GM23338 (cell line): ENCODE measurements around the gene RAD51B. TPM values are rescaled to one million over a fixed set of nuclear protein-coding genes. Genes with fewer than 3 reads are reported as not detected.

Experiments
- ATAC-seq: fragments of 200-7000 bp; cut with Tn5 transposase; 3 replicates; pipeline ENCODE4 v1.9.1; 2020
- DNase-seq: peaks from one replicate; pipeline ENCODE4 v3.0.0-alpha.2; 2015; ENCODE audit warnings: low spot score
- H2AFZ ChIP-seq: fragments of 200-600 bp; sonication (generic); 2 replicates; pipeline ENCODE4 v1.8.0; 2016; ENCODE audit warnings: antibody characterized with exemption, mild to moderate bottlenecking, moderate library complexity
- H3F3A ChIP-seq: fragments of 200-600 bp; sonication (generic); replicated peaks from 2 replicates; pipeline ENCODE4 v1.8.0; 2017; ENCODE audit warnings: antibody characterized with exemption, mixed run types, low read depth
- H3K27ac ChIP-seq: fragments of 200-600 bp; sonication (generic); 2 replicates; pipeline ENCODE4 v1.6.1; 2016; ENCODE audit warnings: low read depth
- H3K27me3 ChIP-seq: fragments of 200-600 bp; sonication (generic); 2 replicates; pipeline ENCODE4 v1.8.0; 2016; ENCODE audit warnings: mild to moderate bottlenecking, mixed run types, moderate library complexity; ENCODE audit not compliant: insufficient read depth
- H3K36me3 ChIP-seq: fragments of 200-600 bp; sonication (generic); 2 replicates; pipeline ENCODE4 v1.8.0; 2016; ENCODE audit warnings: mild to moderate bottlenecking; ENCODE audit not compliant: insufficient read depth
- H3K4me1 ChIP-seq: fragments of 200-600 bp; sonication (generic); 2 replicates; pipeline ENCODE4 v1.8.0; 2016; ENCODE audit warnings: mild to moderate bottlenecking, moderate library complexity; ENCODE audit not compliant: insufficient read depth
- H3K4me2 ChIP-seq: fragments of 200-600 bp; sonication (generic); 2 replicates; pipeline ENCODE4 v1.7.1; 2017; ENCODE audit warnings: mixed run types
- H3K4me3 ChIP-seq: fragments of 200-600 bp; sonication (generic); 2 replicates; pipeline ENCODE4 v1.6.1; 2016; ENCODE audit warnings: mixed run types
- H3K79me2 ChIP-seq: fragments of 200-600 bp; sonication (generic); replicated peaks from 2 replicates; pipeline ENCODE4 v1.8.0; 2017; ENCODE audit warnings: mild to moderate bottlenecking; ENCODE audit not compliant: insufficient read depth
- H3K9me2 ChIP-seq: fragments of 200-600 bp; sonication (generic); 2 replicates; pipeline ENCODE4 v1.8.0; 2017; ENCODE audit not compliant: insufficient read depth
- H4K20me1 ChIP-seq: fragments of 200-600 bp; sonication (generic); replicated peaks from 2 replicates; pipeline ENCODE4 v1.8.0; 2017; ENCODE audit warnings: mild to moderate bottlenecking; ENCODE audit not compliant: insufficient read depth
- H3K27ac Mint-ChIP-seq: 2 replicates; pipeline ENCODE4 v1.8.0; 2020; ENCODE audit warnings: inconsistent platforms, mild to moderate bottlenecking, moderate library complexity, mixed read lengths
- H3K27me3 Mint-ChIP-seq: 3 replicates; pipeline ENCODE4 v1.8.0; 2022; ENCODE audit warnings: low read depth, mild to moderate bottlenecking, moderate library complexity, mixed read lengths, inconsistent platforms; ENCODE audit not compliant: insufficient read depth, poor library complexity
- H3K36me3 Mint-ChIP-seq: 3 replicates; pipeline ENCODE4 v1.8.0; 2021; ENCODE audit warnings: low read depth, mild to moderate bottlenecking, inconsistent platforms, moderate library complexity, mixed read lengths
- H3K4me1 Mint-ChIP-seq: 3 replicates; pipeline ENCODE4 v1.8.0; 2020; ENCODE audit warnings: mild to moderate bottlenecking, inconsistent platforms, mixed read lengths
- H3K4me3 Mint-ChIP-seq: 3 replicates; pipeline ENCODE4 v1.8.0; 2021; ENCODE audit warnings: moderate library complexity, mild to moderate bottlenecking, inconsistent platforms, mixed read lengths
- H3K9me3 Mint-ChIP-seq: 3 replicates; pipeline ENCODE4 v1.8.0; 2020; ENCODE audit warnings: moderate library complexity, mild to moderate bottlenecking, inconsistent platforms, mixed read lengths
- CTCF ChIP-seq, 2 experiments: fragments of 200-600 bp in 1 of 2; sonication (generic) in 1 of 2; conservative IDR thresholded peaks; 2 replicates each; pipeline versions ENCODE4 v1.5.1 to v1.6.1; 2016 to 2017; ENCODE audit warnings: antibody characterized with exemption in 2 of 2, low read depth in 2 of 2, mild to moderate bottlenecking in 2 of 2, moderate library complexity in 1 of 2
- ETS1 ChIP-seq: IDR thresholded peaks from 2 replicates; pipeline ENCODE4 v1.6.1; 2016; ENCODE audit warnings: antibody characterized with exemption
- EZH2 ChIP-seq: fragments of 200-600 bp; sonication (generic); IDR thresholded peaks from one replicate; pipeline ENCODE4 v1.8.0; 2017; ENCODE audit warnings: antibody characterized with exemption, mild to moderate bottlenecking, low read depth; ENCODE audit not compliant: unreplicated experiment
- EZH2phosphoT487 ChIP-seq: fragments of 200-600 bp; sonication (generic); IDR thresholded peaks from one replicate; pipeline ENCODE4 v1.8.1; 2018; ENCODE audit warnings: antibody characterized with exemption; ENCODE audit not compliant: unreplicated experiment
- JUNB ChIP-seq: IDR thresholded peaks from one replicate; pipeline ENCODE4 v1.6.1; 2016; ENCODE audit warnings: antibody characterized with exemption; ENCODE audit not compliant: unreplicated experiment
- NANOG ChIP-seq: IDR thresholded peaks from 2 replicates; pipeline ENCODE4 v1.6.1; 2016; ENCODE audit warnings: antibody characterized with exemption, borderline replicate concordance
- POLR2AphosphoS5 ChIP-seq: IDR thresholded peaks from 2 replicates; pipeline ENCODE4 v1.6.1; 2016; ENCODE audit warnings: antibody characterized with exemption, low read depth
- STAT1 ChIP-seq: IDR thresholded peaks from one replicate; pipeline ENCODE4 v1.6.1; 2016; ENCODE audit warnings: antibody characterized with exemption; ENCODE audit not compliant: unreplicated experiment
- ZNF114 ChIP-seq: fragments of 250-450 bp; sonication (Bioruptor Pico); IDR thresholded peaks from 2 replicates; pipeline ENCODE4 v1.5.0; 2020; ENCODE audit warnings: mild to moderate bottlenecking, moderate library complexity
- polyA plus RNA-seq: library from polyadenylated mRNA; unstranded; fragments of >200 nt; fragmentation: Nextera tagmentation; extraction: Ambion mirVana; gene quantifications from 2 replicates; pipeline ENCODE4 v1.2.1, GENCODE V29; 2016
- total RNA-seq: library from RNA; depleted of rRNA; stranded (reverse); fragments of >200 nt; shearing (Covaris generic); gene quantifications from 2 replicates; pipeline ENCODE4 v1.2.3, GENCODE V29; 2014
- TF ChIP-seq, protein P1 (sequence below): fragments of 250-450 bp; sonication (Bioruptor Pico); IDR thresholded peaks from 2 replicates; pipeline ENCODE4 v1.5.0; 2020; ENCODE audit warnings: mild to moderate bottlenecking, moderate library complexity

RAD51B gene
- total and polyA plus RNA-seq, 2 experiments from 2014 or later = 15.7 to 29.1 TPM

- Histone ChIP-seq H3K4me2 (no peak overlapping the region), H3K79me2 (no peaks in the 10 kb centered on the region; the same call in 1 of the 2 replicates), H3K27me3 (no peaks in the 10 kb centered on the region), H3K9me2 (peaks cover 8% of the 10 kb centered on the region), H3K4me1 (no peaks in the 10 kb centered on the region), H2AFZ (no peak overlapping the region), H3F3A (no peaks in the 10 kb centered on the region), H3K4me3 (no peak overlapping the region), H3K27ac (no peak overlapping the region), H4K20me1 (no peaks in the 10 kb centered on the region), H3K36me3 (no peaks in the 10 kb centered on the region)
- no peak for DNase-seq
- Mint-ChIP-seq H3K27ac (no peak overlapping the region), H3K36me3 (peaks cover 12% of the 10 kb centered on the region; the same call in 2 of the 3 replicates), H3K4me3 (no peak overlapping the region), H3K4me1 (no peaks in the 10 kb centered on the region; the same call in 2 of the 3 replicates), H3K9me3 (peaks cover 4% of the 10 kb centered on the region; the same call in 2 of the 3 replicates), H3K27me3 (peaks cover 2% of the 10 kb centered on the region)
- ATAC-seq = no peak
- no peak for TF ChIP-seq NANOG
- TF ChIP-seq EZH2phosphoT487 = no peak
- no peak for TF ChIP-seq JUNB
- no peak for TF ChIP-seq ETS1
Observed at GRCh38 chr14:67850066-67850830, 30.7 kb downstream of the RAD51B start.

GRCh38 chr14:67851785-67852410, 32.3 kb downstream of the RAD51B start:
- Histone ChIP-seq H3K36me3 (no peaks in the 10 kb centered on the region), H3K27ac (no peak overlapping the region), H2AFZ (no peak overlapping the region), H3K27me3 (no peaks in the 10 kb centered on the region), H4K20me1 (no peaks in the 10 kb centered on the region), H3F3A (no peaks in the 10 kb centered on the region), H3K4me2 (no peak overlapping the region), H3K9me2 (peaks cover 2% of the 10 kb centered on the region), H3K4me1 (no peaks in the 10 kb centered on the region), H3K4me3 (no peak overlapping the region), H3K79me2 (no peaks in the 10 kb centered on the region)
- Mint-ChIP-seq H3K9me3 (peaks cover 4% of the 10 kb centered on the region; the same call in 2 of the 3 replicates), H3K4me1 (no peaks in the 10 kb centered on the region; the same call in 2 of the 3 replicates), H3K27me3 (peaks cover 2% of the 10 kb centered on the region), H3K27ac (no peak overlapping the region), H3K4me3 (no peak overlapping the region), H3K36me3 (peaks cover 6% of the 10 kb centered on the region; the same call in 1 of the 3 replicates)
- ATAC-seq = no peak
- no peak for DNase-seq
- TF ChIP-seq STAT1 (no peak), EZH2 (no peak), POLR2AphosphoS5 (no peak), JUNB (no peak), CTCF (conservative IDR thresholded peaks at IDR 0.05; ENCODE audit: low read depth in 2 of 2) (no peak), ETS1 (no peak), ZNF114 (CRISPR knock-in tag) (no peak)
- TF ChIP-seq, protein P1, sequence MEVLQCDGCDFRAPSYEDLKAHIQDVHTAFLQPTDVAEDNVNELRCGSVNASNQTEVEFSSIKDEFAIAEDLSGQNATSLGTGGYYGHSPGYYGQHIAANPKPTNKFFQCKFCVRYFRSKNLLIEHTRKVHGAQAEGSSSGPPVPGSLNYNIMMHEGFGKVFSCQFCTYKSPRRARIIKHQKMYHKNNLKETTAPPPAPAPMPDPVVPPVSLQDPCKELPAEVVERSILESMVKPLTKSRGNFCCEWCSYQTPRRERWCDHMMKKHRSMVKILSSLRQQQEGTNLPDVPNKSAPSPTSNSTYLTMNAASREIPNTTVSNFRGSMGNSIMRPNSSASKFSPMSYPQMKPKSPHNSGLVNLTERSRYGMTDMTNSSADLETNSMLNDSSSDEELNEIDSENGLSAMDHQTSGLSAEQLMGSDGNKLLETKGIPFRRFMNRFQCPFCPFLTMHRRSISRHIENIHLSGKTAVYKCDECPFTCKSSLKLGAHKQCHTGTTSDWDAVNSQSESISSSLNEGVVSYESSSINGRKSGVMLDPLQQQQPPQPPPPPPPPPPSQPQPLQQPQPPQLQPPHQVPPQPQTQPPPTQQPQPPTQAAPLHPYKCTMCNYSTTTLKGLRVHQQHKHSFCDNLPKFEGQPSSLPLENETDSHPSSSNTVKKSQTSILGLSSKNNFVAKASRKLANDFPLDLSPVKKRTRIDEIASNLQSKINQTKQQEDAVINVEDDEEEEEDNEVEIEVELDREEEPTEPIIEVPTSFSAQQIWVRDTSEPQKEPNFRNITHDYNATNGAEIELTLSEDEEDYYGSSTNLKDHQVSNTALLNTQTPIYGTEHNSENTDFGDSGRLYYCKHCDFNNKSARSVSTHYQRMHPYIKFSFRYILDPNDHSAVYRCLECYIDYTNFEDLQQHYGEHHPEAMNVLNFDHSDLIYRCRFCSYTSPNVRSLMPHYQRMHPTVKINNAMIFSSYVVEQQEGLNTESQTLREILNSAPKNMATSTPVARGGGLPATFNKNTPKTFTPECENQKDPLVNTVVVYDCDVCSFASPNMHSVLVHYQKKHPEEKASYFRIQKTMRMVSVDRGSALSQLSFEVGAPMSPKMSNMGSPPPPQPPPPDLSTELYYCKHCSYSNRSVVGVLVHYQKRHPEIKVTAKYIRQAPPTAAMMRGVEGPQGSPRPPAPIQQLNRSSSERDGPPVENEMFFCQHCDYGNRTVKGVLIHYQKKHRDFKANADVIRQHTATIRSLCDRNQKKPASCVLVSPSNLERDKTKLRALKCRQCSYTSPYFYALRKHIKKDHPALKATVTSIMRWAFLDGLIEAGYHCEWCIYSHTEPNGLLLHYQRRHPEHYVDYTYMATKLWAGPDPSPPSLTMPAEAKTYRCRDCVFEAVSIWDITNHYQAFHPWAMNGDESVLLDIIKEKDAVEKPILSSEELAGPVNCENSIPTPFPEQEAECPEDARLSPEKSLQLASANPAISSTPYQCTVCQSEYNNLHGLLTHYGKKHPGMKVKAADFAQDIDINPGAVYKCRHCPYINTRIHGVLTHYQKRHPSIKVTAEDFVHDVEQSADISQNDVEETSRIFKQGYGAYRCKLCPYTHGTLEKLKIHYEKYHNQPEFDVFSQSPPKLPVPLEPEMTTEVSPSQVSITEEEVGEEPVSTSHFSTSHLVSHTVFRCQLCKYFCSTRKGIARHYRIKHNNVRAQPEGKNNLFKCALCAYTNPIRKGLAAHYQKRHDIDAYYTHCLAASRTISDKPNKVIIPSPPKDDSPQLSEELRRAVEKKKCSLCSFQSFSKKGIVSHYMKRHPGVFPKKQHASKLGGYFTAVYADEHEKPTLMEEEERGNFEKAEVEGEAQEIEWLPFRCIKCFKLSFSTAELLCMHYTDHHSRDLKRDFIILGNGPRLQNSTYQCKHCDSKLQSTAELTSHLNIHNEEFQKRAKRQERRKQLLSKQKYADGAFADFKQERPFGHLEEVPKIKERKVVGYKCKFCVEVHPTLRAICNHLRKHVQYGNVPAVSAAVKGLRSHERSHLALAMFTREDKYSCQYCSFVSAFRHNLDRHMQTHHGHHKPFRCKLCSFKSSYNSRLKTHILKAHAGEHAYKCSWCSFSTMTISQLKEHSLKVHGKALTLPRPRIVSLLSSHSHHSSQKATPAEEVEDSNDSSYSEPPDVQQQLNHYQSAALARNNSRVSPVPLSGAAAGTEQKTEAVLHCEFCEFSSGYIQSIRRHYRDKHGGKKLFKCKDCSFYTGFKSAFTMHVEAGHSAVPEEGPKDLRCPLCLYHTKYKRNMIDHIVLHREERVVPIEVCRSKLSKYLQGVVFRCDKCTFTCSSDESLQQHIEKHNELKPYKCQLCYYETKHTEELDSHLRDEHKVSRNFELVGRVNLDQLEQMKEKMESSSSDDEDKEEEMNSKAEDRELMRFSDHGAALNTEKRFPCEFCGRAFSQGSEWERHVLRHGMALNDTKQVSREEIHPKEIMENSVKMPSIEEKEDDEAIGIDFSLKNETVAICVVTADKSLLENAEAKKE (CRISPR knock-in tag) = no peak
